Fibroblast of mammary gland (primary cell): ENCODE measurements around the gene ABCA4.

Experiments used
- DNase-seq: peaks from one replicate; pipeline ENCODE4 v3.0.0-alpha.2; 2010; ENCODE audit warnings: low read depth
- H3K4me3 ChIP-seq: 2 replicates; pipeline ENCODE4 v1.5.1; 2011; ENCODE audit warnings: low read depth, mild to moderate bottlenecking, low read length, moderate library complexity; ENCODE audit not compliant: control insufficient read depth
- CTCF ChIP-seq: conservative IDR thresholded peaks from 2 replicates; pipeline ENCODE4 v1.5.1; 2011; ENCODE audit warnings: low read depth, low read length, inconsistent platforms; ENCODE audit not compliant: control insufficient read depth, insufficient read depth

Gene ABCA4

GRCh38 chr1:93977598-93977945 lies 143.4 kb downstream of the ABCA4 start:
- no peak for TF ChIP-seq CTCF
- H3K4me3 ChIP-seq: no peak overlapping the region
- DNase-seq: peak; percentile 88

DNA sequence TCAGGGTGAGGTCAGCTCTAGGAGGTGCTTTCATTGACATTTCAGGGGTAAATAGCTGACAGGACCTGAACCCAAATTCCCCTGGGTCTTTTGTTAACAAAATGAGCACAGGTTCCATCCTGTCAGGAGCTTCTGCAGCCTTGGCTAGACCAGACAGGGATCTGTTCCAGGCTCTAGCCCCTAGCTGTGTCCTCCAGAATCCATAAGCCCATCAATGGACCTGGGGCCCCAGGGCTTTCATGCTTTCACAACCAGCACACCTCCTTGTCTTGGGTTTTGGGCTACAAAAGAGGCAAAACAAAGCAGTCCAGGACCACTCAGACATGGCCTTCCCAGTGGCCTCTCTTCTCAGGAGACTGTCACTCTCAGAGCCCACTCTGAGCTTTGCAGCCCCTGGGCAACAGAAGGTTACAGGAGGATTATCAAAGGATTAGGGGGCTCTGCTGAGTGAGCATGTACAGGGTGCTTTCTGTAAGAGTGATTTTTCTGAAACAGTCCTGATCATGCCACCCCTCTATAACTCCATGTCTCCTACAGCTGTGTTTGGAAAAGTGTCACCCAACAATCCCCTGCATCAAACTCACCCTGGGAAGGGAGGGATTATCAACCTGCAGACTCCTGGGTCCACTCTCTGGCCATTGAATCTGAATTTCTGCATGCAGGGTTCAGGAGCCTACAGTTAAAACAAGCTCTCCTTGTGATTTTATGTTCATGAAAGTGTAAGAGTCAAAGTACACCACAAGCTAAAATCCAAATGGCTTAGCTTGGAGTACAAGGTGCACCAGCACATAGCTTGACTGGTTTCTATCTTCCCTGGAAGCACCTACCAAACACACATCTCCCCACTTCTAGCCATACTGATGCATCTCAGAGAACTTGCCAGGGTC lies 144.0 kb downstream of the ABCA4 start:
- DNase-seq: no peak
- no peak overlapping the region for H3K4me3 ChIP-seq
- TF ChIP-seq CTCF: no peak

DNA sequence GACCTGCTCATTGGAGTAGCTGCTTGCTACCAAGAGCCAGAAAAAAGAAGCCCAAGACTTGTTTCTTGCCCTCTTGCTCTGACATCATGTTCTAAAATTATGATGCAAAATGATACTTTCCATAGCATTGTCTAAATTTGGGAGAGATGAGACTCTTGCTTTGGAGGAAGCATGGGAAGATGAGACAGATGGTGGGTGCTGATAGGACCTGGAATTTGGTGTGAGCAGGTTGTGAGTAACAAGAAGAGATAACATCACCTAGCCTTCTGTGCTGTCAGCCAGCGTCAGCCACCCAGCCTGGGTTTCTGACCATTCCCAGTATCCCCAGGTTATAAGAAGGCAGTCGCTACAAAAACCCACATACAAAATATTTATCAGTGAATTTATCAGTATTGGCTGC lies 144.7 kb downstream of the ABCA4 start:
- TF ChIP-seq CTCF: no peak
- no peak overlapping the region for H3K4me3 ChIP-seq
- DNase-seq: no peak

- TF ChIP-seq CTCF: no peak
- DNase-seq: no peak
- H3K4me3 ChIP-seq: no peak overlapping the region
Measured at GRCh38 chr1:93972341-93972740, 148.6 kb downstream of the ABCA4 start.

- no peak overlapping the region for H3K4me3 ChIP-seq
- DNase-seq: no peak
- no peak for TF ChIP-seq CTCF
Measured at GRCh38 chr1:93969887-93970286, 151.1 kb downstream of the ABCA4 start.

- DNase-seq: peak; percentile 34
- no peak overlapping the region for H3K4me3 ChIP-seq
- TF ChIP-seq CTCF: no peak
Measured at GRCh38 chr1:93969371-93969770, 151.6 kb downstream of the ABCA4 start.
